Tibial nerve (tissue), 4 donors: ENCODE results near the gene BRSK1.

Experiments used
- EP300 ChIP-seq, 2 donors: sonication (generic); formaldehyde crosslinking; IDR thresholded peaks; one replicate each; pipeline ENCODE4 v1.6.1; 2017; ENCODE audit warnings: antibody characterized with exemption in 2 of 2, mild to moderate bottlenecking in 1 of 2
- POLR2A ChIP-seq, 2 donors: fragments of 450-650 bp; IDR thresholded peaks; one replicate each; pipeline ENCODE4 v1.6.1; 2017; ENCODE audit warnings: antibody characterized with exemption in 2 of 2, mild to moderate bottlenecking in 2 of 2, moderate library complexity in 2 of 2
- TF ChIP-seq, protein P1 (sequence below), 5 experiments: fragments of 200-600 bp in 3 of 5; fragments of 450-650 bp in 2 of 5; sonication (generic) in 3 of 5; IDR thresholded peaks; one replicate each; pipeline ENCODE4 v1.5.1; 2016 to 2019; ENCODE audit warnings: antibody characterized with exemption in 5 of 5, mild to moderate bottlenecking in 3 of 5, moderate library complexity in 2 of 5

DNA sequence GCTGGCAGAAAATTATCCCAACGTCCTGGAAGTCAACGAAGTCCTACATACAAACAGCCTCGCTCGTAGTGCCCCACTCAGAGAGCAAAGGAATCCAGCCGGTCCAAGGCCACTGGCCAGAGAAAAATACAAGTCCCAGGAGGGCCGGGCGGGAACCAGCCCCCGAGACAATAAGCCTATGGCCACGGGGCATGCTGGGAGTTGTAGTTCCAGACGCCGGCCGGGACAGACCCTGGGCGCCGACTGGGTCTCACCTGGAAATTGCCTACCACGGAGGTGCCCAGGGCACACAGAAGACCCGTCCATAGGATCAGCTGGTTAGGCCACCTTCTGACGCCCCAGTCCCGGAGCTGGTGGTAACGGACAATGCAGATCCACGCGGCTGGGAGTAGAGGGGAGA, 36.0 kb downstream of the BRSK1 start:
- TF ChIP-seq, protein P1, sequence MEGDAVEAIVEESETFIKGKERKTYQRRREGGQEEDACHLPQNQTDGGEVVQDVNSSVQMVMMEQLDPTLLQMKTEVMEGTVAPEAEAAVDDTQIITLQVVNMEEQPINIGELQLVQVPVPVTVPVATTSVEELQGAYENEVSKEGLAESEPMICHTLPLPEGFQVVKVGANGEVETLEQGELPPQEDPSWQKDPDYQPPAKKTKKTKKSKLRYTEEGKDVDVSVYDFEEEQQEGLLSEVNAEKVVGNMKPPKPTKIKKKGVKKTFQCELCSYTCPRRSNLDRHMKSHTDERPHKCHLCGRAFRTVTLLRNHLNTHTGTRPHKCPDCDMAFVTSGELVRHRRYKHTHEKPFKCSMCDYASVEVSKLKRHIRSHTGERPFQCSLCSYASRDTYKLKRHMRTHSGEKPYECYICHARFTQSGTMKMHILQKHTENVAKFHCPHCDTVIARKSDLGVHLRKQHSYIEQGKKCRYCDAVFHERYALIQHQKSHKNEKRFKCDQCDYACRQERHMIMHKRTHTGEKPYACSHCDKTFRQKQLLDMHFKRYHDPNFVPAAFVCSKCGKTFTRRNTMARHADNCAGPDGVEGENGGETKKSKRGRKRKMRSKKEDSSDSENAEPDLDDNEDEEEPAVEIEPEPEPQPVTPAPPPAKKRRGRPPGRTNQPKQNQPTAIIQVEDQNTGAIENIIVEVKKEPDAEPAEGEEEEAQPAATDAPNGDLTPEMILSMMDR (IDR thresholded peaks at IDR 0.05) = no peak
- TF ChIP-seq EP300 (IDR thresholded peaks at IDR 0.05) (no peak), POLR2A (IDR thresholded peaks at IDR 0.05) (no peak)
